GM21360 (cell line): Measurements from ENCODE around the gene MRTFB.
"Not testable (repeated sequence)": the region's sequence is repeated elsewhere in the genome, so short reads cannot be mapped to it uniquely, and the experiment has no call there.

Experiments used
- ATAC-seq: cut with Tn5 transposase; IDR thresholded peaks from one replicate; pipeline ENCODE4 v1.9.1; 2021; ENCODE audit warnings: mild to moderate bottlenecking, moderate library complexity; ENCODE audit not compliant: unreplicated experiment

Gene MRTFB

GRCh38 chr16:14102925-14103720 lies 32.0 kb downstream of the MRTFB start:
- no peak for ATAC-seq

GRCh38 chr16:14104066-14104465 lies 32.9 kb downstream of the MRTFB start:
- ATAC-seq: no peak

- ATAC-seq: no peak
Measured at GRCh38 chr16:14105760-14106375, 34.7 kb downstream of the MRTFB start.

- no peak for ATAC-seq
Measured at GRCh38 chr16:14106457-14106856, 35.3 kb downstream of the MRTFB start.

GRCh38 chr16:14106961-14107360 lies 35.8 kb downstream of the MRTFB start:
- ATAC-seq: no peak

GRCh38 chr16:14109077-14109775 lies 38.1 kb downstream of the MRTFB start:
- no peak for ATAC-seq

- ATAC-seq: no peak
Measured at GRCh38 chr16:14109782-14110727, 38.9 kb downstream of the MRTFB start.

GRCh38 chr16:14110728-14111251 lies 39.7 kb downstream of the MRTFB start:
- ATAC-seq: no peak

- no peak for ATAC-seq
Measured at GRCh38 chr16:14111713-14112538, 40.8 kb downstream of the MRTFB start.

- no peak for ATAC-seq
Measured at GRCh38 chr16:14112539-14112856, 41.4 kb downstream of the MRTFB start.

GRCh38 chr16:14113344-14113743 lies 42.2 kb downstream of the MRTFB start:
- ATAC-seq: no peak

- no peak for ATAC-seq
Measured at GRCh38 chr16:14117051-14117450, 45.9 kb downstream of the MRTFB start.

- ATAC-seq: no peak
Measured at GRCh38 chr16:14119799-14120198, 48.7 kb downstream of the MRTFB start.

- ATAC-seq: no peak
Measured at GRCh38 chr16:14120335-14120734, 49.2 kb downstream of the MRTFB start.

- no peak for ATAC-seq
Measured at GRCh38 chr16:14121142-14121541, 50.0 kb downstream of the MRTFB start.

- no peak for ATAC-seq
Measured at GRCh38 chr16:14121872-14122271, 50.8 kb downstream of the MRTFB start.

GRCh38 chr16:14122430-14122829 lies 51.3 kb downstream of the MRTFB start:
- not testable (repeated sequence) for ATAC-seq

- no peak for ATAC-seq
Measured at GRCh38 chr16:14125000-14125681, 54.0 kb downstream of the MRTFB start.

GRCh38 chr16:14125708-14126107 lies 54.6 kb downstream of the MRTFB start:
- no peak for ATAC-seq
